Hepatocyte (in vitro differentiated cells): ENCODE data around the gene GAN. TPM values are rescaled to one million over a fixed set of nuclear protein-coding genes. Genes with fewer than 3 reads are reported as not detected.

ENCODE experiments used
- DNase-seq: peaks from one replicate; pipeline ENCODE4 v3.0.0-alpha.2; 2016; ENCODE audit warnings: low spot score
- H2AFZ ChIP-seq: fragments of 200-600 bp; sonication (generic); 2 replicates; pipeline ENCODE4 v1.6.0; 2016; ENCODE audit warnings: antibody characterized with exemption, mild to moderate bottlenecking
- H3K27ac ChIP-seq: fragments of 200-600 bp; sonication (generic); 2 replicates; pipeline ENCODE4 v1.5.1; 2016; ENCODE audit warnings: mild to moderate bottlenecking
- H3K27me3 ChIP-seq: fragments of 200-600 bp; sonication (generic); 2 replicates; pipeline ENCODE4 v1.6.1; 2016
- H3K36me3 ChIP-seq: fragments of 200-600 bp; sonication (generic); replicated peaks from 2 replicates; pipeline ENCODE4 v1.5.1; 2016; ENCODE audit warnings: low read depth; ENCODE audit not compliant: insufficient read depth
- H3K4me1 ChIP-seq: fragments of 200-600 bp; sonication (generic); 2 replicates; pipeline ENCODE4 v1.5.1; 2016; ENCODE audit warnings: mild to moderate bottlenecking, moderate library complexity; ENCODE audit not compliant: insufficient read depth
- H3K4me2 ChIP-seq: fragments of 200-600 bp; sonication (generic); 2 replicates; pipeline ENCODE4 v1.6.0; 2016
- H3K4me3 ChIP-seq: fragments of 200-600 bp; sonication (generic); 2 replicates; pipeline ENCODE4 v1.5.1; 2016; ENCODE audit warnings: mild to moderate bottlenecking
- H3K79me2 ChIP-seq: fragments of 200-600 bp; sonication (generic); 2 replicates; pipeline ENCODE4 v1.6.0; 2017; ENCODE audit warnings: mild to moderate bottlenecking
- H3K9me2 ChIP-seq: fragments of 200-600 bp; sonication (generic); replicated peaks from 2 replicates; pipeline ENCODE4 v1.6.0; 2017; ENCODE audit warnings: mild to moderate bottlenecking; ENCODE audit not compliant: insufficient read depth
- H3K9me3 ChIP-seq: fragments of 200-600 bp; sonication (generic); 2 replicates; pipeline ENCODE4 v1.5.1; 2016; ENCODE audit warnings: low read depth, mild to moderate bottlenecking
- H4K20me1 ChIP-seq: fragments of 200-600 bp; sonication (generic); 2 replicates; pipeline ENCODE4 v1.6.0; 2016; ENCODE audit warnings: mild to moderate bottlenecking; ENCODE audit not compliant: insufficient read depth, poor library complexity, severe bottlenecking
- EZH2 ChIP-seq: fragments of 200-600 bp; sonication (generic); IDR thresholded peaks from 2 replicates; pipeline ENCODE4 v1.6.1; 2016; ENCODE audit warnings: antibody characterized with exemption, mild to moderate bottlenecking, borderline replicate concordance
- EZH2phosphoT487 ChIP-seq: fragments of 200-600 bp; sonication (generic); IDR thresholded peaks from one replicate; pipeline ENCODE4 v1.6.1; 2018; ENCODE audit warnings: antibody characterized with exemption, mild to moderate bottlenecking, low read depth, moderate library complexity; ENCODE audit not compliant: unreplicated experiment, severe bottlenecking
- WGBS: methylation state at CpG from one replicate; pipeline ENCODE4 v1.1.6; 2016; ENCODE audit warnings: low lambda C conversion rate; ENCODE audit errors: missing lambda C conversion rate; 5-methylcytosine and 5-hydroxymethylcytosine counted together
- polyA plus RNA-seq: library from polyadenylated mRNA; unstranded; fragments of >200 nt; fragmentation: Nextera tagmentation; extraction: Ambion mirVana; gene quantifications from 2 replicates; pipeline ENCODE4 v1.2.1, GENCODE V29; 2016
- total RNA-seq: library from RNA; depleted of rRNA; stranded (reverse); fragments of >200 nt; gene quantifications from 2 replicates; pipeline ENCODE4 v1.2.3, GENCODE V29; 2014
- TF ChIP-seq, protein P1 (sequence below): fragments of 200-600 bp; sonication (generic); IDR thresholded peaks from 2 replicates; pipeline ENCODE4 v1.5.1; 2016; ENCODE audit warnings: antibody characterized with exemption, mild to moderate bottlenecking; ENCODE audit not compliant: poor library complexity

GAN gene
- total and polyA plus RNA-seq, 2 experiments from 2014 or later, result 2.1 to 10.9 TPM

DNA sequence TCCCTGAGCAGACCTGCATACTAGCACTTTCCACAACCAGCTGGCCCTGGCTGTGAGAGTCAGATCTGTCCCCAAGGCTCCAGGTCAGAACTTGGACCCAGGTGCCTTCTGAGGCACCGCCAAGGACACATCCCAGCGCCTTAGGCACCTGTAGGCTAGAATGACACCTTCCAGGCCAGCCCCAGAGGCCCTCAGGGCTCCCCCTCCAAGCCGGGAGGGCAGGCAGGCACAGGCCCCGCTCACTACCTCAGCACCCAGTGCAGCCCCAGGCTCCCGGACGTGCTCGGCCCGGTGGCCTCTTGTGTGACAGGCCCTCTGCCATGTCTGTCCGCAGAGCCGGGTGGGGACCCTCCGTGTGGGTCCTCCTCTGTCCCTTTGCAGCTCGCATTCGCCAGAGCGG, 73.6 kb downstream of the GAN start:
- Histone ChIP-seq H3K9me2 (no peaks in the 10 kb centered on the region), H3K27ac (no peak overlapping the region), H3K27me3 (no peaks in the 10 kb centered on the region), H3K4me1 (no peaks in the 10 kb centered on the region), H3K9me3 (no peaks in the 10 kb centered on the region), H3K79me2 (no peaks in the 10 kb centered on the region), H3K4me3 (no peak overlapping the region), H4K20me1 (no peaks in the 10 kb centered on the region), H3K4me2 (no peak overlapping the region), H3K36me3 (no peaks in the 10 kb centered on the region), H2AFZ (no peak overlapping the region)
- no peak for DNase-seq
- WGBS, result 91% methylated on average over 14 of the region's 14 CpGs
- no peak for TF ChIP-seq EZH2
- TF ChIP-seq, protein P1, sequence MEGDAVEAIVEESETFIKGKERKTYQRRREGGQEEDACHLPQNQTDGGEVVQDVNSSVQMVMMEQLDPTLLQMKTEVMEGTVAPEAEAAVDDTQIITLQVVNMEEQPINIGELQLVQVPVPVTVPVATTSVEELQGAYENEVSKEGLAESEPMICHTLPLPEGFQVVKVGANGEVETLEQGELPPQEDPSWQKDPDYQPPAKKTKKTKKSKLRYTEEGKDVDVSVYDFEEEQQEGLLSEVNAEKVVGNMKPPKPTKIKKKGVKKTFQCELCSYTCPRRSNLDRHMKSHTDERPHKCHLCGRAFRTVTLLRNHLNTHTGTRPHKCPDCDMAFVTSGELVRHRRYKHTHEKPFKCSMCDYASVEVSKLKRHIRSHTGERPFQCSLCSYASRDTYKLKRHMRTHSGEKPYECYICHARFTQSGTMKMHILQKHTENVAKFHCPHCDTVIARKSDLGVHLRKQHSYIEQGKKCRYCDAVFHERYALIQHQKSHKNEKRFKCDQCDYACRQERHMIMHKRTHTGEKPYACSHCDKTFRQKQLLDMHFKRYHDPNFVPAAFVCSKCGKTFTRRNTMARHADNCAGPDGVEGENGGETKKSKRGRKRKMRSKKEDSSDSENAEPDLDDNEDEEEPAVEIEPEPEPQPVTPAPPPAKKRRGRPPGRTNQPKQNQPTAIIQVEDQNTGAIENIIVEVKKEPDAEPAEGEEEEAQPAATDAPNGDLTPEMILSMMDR, result no peak

DNA sequence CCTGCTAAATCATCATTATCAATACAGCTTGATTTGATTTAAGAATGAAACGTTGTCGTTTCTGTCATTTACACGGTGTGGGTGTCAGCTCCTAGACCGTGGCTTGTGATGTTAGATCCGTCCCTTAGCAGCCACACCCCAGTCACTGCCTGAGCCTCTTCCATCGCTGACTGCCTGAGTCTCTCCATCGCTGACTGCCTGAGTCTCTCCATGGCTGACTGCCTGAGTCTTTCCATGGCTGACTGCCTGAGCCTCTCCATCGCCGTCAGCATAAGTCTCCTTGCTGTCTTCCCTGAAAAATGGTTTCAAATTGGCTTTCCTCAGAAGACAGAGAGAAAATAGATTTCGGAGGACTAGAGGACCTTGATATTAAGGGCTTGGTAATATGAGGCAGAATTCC, 76.1 kb downstream of the GAN start:
- no peak for DNase-seq
- no peaks in the 10 kb centered on the region for H3K79me2 ChIP-seq
- H3K36me3 ChIP-seq, result no peaks in the 10 kb centered on the region
- no peak overlapping the region for H2AFZ ChIP-seq
- no peaks in the 10 kb centered on the region for H3K27me3 ChIP-seq
- no peaks in the 10 kb centered on the region for H3K9me3 ChIP-seq
- TF ChIP-seq EZH2phosphoT487, result no peak
- TF ChIP-seq, protein P1, result no peak
- TF ChIP-seq EZH2, result no peak
- H3K9me2 ChIP-seq, result no peaks in the 10 kb centered on the region
- no peaks in the 10 kb centered on the region for H3K4me1 ChIP-seq
- 91% methylated on average over 10 of the region's 10 CpGs for WGBS
- H4K20me1 ChIP-seq, result no peaks in the 10 kb centered on the region
- H3K4me3 ChIP-seq, result no peak overlapping the region
- H3K27ac ChIP-seq, result no peak overlapping the region
- H3K4me2 ChIP-seq, result no peak overlapping the region

DNA sequence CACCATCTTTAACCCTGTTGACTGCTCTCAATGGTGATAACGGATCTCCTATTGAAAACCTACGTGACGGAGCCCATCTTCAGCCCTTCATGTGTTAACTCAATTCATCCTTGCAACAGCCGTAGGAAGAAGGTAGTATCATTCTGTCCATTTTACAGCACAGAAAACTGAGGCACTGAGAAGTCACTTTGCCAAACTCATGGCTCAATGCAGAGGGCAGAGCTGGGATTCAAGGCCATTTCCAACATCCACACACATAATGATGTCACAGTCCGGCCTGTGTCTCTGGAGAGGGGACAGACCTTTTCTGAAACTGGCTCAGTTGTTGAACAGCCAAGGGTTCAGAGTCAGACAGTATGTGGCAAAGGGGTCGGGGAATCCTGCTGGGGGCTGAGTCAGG, 77.2 kb downstream of the GAN start:
- Histone ChIP-seq H3K36me3 (no peaks in the 10 kb centered on the region), H3K27me3 (no peaks in the 10 kb centered on the region), H3K4me1 (no peaks in the 10 kb centered on the region), H4K20me1 (no peaks in the 10 kb centered on the region), H3K4me2 (no peak overlapping the region), H3K9me3 (no peaks in the 10 kb centered on the region), H3K4me3 (no peak overlapping the region), H3K79me2 (no peaks in the 10 kb centered on the region), H2AFZ (no peak overlapping the region), H3K9me2 (no peaks in the 10 kb centered on the region), H3K27ac (no peak overlapping the region)
- DNase-seq, result no peak
- TF ChIP-seq EZH2 (no peak), EZH2phosphoT487 (no peak)
- TF ChIP-seq, protein P1, result no peak
- 99% methylated on average over 6 of the region's 6 CpGs for WGBS

DNA sequence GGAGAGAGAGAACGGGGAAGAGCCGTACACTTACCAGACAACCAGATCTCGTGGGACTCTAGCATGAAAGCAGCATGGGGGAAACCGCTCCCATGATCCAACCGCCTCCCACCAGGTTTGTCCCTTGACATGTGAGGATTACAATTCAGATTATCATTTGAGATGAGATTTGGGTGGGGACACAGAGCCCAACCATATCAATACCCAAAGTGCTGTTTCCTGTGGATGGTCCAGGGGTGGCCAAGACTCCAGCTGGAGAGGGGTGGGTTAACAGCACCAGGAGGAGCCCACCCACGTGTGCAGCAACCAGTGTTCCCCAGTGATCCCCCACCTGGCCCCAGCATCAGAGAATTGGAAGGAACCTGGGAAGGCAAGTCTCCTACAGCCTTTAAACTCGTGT, 79.7 kb downstream of the GAN start:
- Histone ChIP-seq H3K36me3 (no peaks in the 10 kb centered on the region), H3K9me3 (no peaks in the 10 kb centered on the region), H2AFZ (no peak overlapping the region), H4K20me1 (no peaks in the 10 kb centered on the region), H3K4me1 (no peaks in the 10 kb centered on the region), H3K9me2 (no peaks in the 10 kb centered on the region), H3K27ac (no peak overlapping the region), H3K4me3 (no peak overlapping the region), H3K79me2 (no peaks in the 10 kb centered on the region), H3K27me3 (no peaks in the 10 kb centered on the region), H3K4me2 (no peak overlapping the region)
- TF ChIP-seq, protein P1, result no peak
- TF ChIP-seq EZH2phosphoT487 (no peak), EZH2 (no peak)
- no peak for DNase-seq
- 92% methylated on average over 7 of the region's 7 CpGs for WGBS
